Activated effector memory CD4-positive, alpha-beta T cell treated with anti-CD3 and anti-CD28 coated beads, Interleukin-2, amount 50 U/mL, for 16 hours (primary cell): ENCODE measurements around the gene ANKRD28.
"Not testable (repeated sequence)": the region's sequence is repeated elsewhere in the genome, so short reads cannot be mapped to it uniquely, and the experiment has no call there.

Source experiments
- DNase-seq: peaks from one replicate; pipeline ENCODE4 v3.0.0-alpha.2; 2020

The ANKRD28 gene

DNA sequence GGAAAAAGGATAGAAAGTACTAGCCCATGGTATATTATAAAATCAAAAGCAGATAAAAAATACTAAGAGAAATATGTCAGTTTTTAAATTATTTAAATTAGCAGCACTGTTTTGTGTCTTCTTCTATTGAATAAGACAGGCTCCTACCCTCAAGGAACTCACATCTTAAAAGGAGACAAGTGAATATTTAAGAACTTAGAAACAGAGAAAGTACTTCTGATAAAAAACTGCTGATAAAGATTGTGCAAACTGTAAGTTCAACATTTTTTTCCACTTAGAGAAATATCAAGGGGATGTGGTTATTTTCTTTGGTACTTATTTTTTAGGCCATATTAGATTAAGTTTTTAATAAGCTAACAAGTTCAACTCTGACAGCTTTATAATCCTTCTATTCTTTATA lies 3.0 kb upstream of the ANKRD28 start:
- DNase-seq: no peak

DNA sequence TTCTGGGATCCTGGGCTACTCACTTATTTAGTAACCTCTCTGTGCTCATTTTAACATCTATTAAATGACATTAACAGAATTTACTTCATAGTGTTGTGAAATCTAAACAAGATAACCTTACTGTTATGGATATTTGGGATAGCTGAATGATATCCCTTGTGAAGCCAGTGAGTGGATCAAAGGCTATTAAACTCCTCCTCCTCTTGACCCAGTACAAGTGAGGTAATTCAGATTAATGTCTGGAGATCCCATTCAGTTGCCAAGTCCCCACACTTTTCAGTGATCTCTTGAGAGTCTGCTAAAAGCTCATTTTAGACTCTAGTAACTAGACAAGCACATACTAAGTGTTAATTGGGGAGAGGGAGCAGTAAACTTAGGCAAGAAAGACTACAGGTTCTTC lies 2.5 kb upstream of the ANKRD28 start:
- DNase-seq: no peak

DNA sequence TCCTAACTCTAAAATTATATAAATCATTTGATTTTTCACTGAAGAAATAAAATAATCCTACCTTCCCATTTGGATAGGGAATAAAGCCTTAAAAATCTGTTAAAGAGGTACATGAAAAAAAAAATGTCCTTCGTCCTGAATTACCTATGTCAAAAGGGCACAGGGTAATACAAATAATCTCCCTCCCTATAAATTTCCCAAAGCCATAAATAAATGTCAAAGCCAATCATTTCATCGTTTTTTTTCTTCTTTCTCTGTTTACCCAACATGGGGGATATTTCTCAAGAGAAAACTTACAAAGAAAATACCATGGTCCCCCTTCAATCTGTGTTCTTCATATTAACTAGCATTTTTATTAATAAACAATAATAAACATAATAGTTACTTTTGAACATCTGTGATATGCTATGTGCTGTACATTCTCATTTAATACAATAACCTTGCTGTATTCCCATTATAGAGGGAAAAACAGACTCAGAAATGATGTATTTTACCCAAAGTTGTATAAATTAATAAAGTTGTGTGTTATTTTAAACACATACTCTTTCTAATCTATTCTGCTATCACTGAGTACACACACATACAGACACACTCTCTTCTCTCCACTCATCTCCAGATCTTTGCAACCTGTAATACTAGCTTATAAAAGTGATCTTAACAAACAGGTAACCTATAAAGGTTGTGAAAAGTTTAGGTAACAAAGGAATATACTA lies 910 bp upstream of the ANKRD28 start:
- no peak for DNase-seq

DNA sequence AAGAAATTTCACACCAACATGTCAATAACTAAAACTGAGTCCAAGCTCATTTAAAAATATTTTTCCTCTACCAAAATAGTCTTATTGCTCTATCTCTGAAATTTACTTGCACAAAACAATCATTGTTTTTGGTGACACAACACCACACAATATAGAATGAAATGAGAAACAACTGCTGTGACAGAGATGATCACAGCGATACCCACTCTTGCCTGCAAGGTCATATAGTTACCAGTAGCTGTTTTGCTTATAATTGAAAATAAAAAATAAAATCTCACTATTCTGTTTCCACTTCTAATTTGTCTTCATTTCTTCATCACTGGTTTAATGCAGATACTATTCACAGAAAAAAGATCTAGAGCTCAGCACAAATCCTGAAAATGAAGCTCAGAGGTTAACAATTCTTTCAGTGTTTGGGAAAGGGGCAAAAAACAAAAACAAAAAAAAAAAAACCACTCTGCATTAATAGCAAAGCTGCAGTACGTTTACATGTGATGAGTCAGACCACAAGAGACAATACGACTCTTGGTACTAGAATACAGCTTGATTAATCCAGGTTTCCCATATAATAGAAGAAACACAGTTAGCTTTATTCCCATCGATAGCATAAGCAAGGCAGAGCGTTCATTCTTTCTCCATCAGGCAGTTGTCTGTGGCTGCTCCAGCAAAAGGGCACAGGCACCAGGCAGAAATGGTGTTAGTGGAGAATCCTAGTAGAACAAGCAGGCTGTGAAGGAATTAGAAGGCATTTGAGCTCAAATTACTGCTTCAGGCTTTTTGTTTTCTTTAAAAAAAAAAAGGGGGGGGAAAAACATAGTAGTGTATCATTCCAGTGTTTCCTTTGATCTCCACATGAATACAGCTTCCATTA lies 773 bp downstream of the ANKRD28 start:
- no peak for DNase-seq

DNA sequence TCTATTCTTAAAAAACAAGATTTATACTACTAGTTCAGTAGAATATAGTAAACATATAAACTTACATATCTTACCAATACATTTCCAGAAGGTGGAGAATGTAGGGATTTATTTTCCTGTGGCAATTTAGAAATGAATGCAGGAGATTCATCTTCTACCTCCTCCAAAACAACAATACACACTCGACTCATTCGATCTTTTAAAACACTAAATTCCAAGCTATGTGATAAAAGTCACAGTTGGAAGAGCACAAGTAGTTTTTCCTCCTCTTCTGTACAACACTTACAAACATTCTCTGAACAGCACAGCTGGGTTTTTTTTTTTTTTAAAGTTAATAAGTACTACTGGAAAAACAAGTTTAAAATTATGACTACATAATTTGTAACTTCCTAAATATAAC lies 1.4 kb downstream of the ANKRD28 start:
- no peak for DNase-seq

DNA sequence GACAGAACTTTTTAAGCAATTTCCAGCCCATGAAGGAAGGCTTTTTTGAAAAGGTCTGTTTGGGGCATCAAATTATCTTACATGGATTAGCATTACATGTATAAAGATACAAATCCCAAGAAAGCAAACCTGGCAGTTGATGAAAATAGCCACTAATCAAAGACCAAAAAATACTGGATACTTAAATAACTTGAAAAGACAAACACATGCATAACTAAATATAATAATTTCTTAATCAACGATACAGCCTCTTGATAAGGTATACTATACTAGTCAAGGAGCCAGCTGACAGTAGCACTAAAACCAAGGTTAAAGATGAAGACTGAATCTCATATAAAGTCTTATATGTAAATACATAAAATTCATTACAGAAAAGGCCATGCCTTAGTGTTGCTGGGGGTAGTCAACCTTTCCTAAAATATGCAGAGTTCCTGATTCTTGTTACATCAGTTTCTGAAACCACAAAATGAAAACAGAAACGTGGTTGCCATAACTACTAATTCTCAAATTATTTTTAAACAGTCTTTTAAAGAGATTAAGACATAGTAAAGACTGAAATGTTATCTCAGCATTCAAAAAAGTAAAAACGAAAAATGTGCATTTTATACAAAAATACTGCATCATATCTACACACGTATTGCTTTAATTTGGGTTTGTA lies 2.0 kb downstream of the ANKRD28 start:
- no peak for DNase-seq

DNA sequence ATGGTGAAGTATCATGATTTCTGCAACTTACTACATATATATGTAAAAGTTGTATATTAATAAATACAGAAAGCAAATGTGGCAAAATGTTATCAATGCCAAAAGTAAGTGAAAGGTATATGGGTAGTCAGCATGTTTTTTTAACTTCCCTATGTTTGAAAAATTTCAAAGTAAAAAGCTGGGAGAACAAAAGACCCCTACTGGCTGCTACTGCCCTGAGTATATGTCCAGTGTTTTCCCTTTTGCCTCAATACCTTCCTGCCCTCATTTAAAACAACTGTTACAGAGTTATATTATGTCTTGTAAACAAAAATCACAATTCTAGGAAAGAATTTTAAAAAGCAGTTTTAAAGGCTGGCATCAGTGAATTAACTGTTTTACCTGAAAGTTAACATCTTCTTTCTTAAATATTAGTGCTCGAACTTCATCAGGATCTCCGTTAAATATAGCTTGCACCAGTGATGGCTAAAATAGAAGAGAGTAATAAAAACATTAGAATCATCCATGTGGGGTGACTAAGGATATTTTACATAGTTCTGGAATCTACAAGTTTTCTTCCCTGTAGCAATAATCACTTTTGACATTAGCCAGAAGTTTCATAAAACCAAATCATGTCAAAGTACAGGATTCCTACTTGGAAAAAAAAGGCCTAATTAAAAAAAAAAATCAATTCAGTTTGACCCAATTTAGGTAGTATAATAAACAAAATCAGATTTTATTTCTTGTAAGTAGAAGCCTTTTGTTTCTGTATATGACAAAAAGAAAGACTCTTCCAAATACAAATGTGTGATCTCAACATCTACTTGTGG lies 2.7 kb downstream of the ANKRD28 start:
- DNase-seq: no peak

DNA sequence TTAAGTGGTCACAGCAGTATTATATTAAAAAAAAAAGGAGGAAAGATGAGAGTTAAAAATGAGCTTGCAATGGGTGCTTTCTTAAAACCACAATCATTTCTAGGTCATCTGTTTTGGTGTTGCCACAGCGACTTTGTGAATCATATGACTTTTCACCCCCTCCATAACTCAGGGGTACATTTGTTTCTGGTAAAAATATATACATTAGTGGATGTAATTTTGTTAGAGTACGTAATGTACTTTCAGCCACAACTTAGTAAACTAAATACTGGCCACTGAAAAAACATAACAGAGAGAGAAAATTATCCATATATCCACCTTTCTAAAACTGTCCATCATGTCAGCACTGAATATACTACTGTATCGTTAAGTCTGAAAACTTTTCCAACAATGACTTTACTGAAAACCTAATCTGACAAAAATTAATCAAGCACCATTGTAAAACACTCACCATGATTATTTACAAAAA lies 3.4 kb downstream of the ANKRD28 start:
- no peak for DNase-seq

DNA sequence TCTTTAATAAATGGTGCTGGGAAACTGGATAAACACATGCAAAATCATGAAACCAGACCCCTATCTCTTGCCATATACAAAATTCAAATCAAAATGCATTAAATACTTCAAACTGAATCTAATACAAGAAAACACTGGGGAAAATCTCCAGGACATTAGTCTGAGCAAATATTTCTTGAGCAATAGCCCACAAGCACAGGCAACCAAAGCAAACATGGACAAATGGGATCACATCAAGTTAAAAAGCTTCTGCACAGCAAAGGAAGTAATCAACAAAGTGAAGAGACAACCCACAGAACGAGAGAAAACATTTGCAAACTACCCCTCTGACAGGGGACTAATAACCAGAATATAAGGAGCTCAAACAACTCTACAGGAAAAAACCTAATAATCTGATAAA lies 6.3 kb downstream of the ANKRD28 start:
- no peak for DNase-seq

DNA sequence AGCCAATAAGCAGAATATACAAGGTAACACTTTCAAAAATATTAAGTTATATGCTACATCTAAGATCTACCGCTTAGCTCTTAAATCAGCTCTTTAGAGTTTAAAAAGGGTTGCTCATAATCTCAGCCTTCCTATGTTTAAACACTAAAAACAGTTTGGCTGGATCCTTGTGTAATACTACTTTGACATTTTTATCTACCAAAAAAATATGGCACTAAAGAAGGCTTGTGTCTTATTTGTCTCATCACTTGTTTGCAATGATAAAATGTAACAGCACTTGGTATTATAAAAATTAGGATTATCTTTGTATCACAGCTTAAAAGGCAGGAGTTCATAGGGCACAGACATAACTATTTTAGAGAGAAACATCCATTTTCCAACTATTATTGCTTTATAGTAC lies 9.8 kb downstream of the ANKRD28 start:
- DNase-seq: no peak

DNA sequence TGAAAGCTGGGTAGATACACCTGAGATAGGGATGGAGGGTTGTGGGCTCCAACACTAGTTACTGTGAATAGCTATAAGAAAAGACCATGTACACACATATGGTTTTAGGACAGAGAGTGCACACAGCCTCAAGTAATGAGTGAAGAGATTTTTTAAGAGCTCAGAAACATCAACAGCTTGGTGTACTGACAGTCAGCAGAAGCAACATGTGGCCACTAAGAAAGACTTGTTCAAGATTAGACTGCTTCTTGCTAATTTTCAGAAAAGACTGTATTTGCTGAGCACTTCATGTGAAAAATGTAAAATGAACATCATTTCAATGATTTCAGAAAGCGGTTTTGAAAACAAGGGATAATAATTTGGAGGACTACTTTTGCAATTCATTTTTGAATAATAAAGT lies 10.3 kb downstream of the ANKRD28 start:
- no peak for DNase-seq

DNA sequence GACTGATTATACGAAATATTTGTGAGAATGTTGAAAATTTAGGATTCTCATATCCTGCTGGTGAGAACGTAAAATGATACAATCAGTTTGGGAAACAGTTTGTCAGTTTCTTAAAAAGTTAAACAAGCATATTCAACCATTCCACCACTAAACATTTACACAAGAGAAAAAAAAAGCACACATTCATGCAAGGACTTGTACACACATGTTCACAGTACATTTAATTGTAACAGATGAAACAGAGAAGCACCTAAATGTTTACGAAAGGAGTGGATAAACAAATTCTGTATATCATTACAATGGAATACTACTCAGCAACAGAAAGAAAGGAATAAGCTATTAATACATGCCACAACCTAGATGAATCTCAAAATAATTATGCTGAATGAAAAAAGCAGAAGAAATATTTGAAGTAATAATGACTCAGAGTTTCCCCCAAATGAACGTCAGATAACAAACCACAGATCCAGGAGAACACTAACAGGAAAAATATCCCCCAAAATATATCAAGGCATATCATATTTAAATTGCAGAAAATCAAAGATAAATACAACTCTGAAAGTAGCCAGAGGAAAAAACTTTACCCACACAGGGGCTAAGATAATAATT lies 14.3 kb downstream of the ANKRD28 start:
- no peak for DNase-seq

DNA sequence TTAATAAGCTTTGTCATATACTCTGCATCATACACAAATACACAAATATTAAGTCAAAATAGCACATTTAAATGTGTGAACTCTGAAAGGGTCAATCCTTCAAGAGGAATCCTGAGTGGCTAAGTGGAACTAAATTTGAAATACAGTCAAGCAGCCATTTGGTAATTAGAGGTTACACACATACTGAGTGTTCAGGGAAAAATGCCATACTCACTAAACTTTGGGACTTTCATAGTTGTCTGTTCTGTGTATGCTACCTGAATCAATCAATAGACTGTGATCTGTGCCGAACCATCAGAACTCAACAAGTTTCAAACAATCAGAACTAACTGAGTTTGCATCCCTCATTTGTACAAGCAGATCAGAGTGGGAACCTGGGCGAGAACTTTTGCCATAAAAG lies 15.3 kb downstream of the ANKRD28 start:
- no peak for DNase-seq

DNA sequence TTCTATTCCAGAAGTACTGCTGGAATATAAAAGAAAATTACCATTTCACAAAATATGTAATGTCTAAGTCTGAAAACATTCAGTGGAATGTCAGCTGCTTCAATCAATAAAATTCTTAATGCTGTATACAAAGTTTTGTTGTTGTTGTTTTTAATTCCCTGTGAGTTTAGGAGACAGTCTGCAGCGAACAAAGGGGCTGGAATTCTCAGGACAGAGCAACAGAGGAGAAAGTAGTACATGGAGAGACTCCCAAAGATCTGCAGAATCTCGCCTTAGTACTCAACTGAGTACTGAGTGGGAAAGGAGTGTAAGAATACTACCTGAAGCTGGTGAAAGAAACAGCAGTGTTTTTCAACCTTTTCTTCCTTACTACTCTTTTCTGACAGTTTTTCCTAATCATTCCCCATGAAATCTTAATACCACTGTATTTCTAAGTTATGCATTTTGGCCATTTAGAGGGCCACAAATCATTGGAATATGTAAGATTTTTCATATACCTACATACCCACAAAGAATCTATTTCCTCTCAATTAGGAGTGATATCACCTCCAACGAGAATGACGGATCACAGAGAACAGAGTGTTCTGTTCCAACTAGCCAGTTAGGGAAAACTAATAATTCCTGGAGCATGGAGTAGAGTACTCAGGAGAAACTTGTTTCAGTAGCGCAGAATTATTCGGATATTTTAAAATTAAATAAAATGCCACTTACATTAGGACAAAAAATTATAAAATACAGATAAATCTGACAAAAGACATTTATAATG lies 16.0 kb downstream of the ANKRD28 start:
- DNase-seq: no peak

DNA sequence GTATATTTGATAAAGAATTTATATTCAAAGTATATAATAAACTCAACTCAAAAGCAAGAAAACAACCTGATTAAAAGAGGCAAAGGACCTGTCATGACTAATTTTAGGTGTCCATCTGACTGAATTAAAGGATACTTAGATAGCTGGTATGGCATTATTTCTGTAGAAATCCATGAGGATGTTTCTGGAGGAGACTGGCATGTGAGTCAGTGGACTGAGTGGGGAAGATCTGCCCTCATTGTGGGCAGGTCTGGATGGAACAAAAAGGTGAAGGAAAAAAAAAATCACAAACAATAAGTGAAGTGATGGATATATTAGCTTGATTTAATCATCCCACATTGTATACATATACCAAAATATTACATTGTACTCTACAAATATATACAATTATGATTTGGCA lies 16.6 kb downstream of the ANKRD28 start:
- DNase-seq: no peak

DNA sequence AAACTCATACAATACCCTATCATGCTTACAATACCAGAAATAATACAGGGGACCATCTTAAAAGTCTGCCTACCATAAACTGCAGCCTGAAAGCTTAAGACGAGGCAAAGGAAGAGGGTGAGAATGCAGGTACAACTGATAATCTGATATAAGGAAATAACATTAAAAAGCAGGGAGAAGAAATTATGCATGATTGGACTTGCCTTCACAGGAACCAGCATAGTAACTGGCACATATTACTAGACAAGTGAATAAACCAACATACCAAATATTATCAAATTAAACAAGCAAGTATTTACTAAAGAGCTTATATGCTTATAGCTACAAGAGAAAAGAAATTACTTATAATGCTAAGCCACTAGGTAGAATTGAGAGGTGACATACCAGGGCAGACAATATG lies 18.7 kb downstream of the ANKRD28 start:
- DNase-seq: no peak

DNA sequence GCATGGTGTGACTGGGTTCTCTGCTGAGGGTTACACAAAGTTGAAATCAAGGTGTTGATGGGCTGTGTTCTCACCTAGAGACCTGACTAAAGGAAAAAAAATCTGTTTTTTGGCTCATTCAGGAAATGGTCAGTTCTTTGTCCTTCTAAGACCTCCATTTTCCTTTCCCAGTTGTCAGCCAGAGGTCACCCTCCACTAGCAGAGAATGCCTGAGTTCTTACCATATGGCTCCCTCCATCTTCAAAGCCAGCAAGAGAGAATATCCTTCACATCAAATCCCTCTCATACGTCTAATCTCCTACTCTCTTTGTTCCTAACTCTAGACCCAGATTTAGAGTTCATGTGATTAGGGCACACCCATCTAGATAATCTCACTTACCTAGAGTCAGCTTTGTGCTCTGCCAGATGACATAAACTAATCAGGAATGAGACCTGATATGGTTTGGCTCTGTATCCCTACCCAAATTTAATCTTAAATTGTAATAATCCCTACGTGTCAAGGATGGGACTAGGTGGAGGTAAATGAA lies 19.4 kb downstream of the ANKRD28 start:
- DNase-seq: no peak

DNA sequence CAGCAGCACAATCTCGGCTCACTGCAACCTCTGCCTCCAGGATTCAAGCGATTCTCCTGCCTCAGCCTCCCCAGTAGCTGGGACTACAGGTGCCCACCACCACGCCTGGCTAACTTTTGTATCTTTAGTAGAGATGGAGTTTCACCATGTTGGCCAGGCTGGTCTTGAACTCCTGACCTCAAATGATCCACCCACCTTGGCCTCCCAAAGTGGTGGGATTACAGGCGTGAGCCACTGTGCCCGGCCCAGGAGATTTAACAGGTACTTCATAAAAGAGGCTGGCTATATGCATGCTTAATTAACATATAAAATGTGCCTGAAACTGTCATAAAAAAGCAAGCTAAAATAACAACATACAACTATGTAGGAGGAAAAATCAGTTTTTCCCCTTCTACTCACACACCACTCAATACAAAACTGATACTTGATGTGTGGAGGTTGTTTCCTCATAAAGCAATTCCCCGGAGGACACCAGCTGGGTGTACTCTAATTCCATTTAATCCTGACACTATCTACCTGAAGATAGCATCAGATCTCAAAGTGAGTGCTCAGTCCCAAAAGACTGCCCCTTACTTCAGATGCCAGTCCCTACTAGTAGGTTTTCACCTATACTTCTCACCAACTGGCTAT lies 22.7 kb downstream of the ANKRD28 start:
- DNase-seq: not testable (repeated sequence)

DNA sequence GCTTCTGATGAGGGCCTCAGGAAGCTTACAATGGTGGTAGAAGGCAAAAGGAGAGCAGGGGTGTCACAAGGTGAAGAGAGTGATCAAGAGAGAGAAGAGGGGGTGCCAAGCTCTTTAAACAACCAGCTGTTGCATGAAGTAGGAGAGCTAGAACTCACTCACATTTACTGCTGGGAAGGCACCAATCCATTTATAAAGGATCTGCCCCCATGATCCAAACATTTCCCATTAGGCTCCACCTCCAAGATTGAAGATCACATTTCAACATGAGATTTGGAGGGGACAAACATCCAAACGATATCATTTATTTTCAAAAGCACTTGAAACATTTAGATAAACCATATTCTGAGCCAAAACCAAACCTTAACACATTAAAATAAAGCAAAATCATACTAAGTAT lies 26.3 kb downstream of the ANKRD28 start:
- no peak for DNase-seq

DNA sequence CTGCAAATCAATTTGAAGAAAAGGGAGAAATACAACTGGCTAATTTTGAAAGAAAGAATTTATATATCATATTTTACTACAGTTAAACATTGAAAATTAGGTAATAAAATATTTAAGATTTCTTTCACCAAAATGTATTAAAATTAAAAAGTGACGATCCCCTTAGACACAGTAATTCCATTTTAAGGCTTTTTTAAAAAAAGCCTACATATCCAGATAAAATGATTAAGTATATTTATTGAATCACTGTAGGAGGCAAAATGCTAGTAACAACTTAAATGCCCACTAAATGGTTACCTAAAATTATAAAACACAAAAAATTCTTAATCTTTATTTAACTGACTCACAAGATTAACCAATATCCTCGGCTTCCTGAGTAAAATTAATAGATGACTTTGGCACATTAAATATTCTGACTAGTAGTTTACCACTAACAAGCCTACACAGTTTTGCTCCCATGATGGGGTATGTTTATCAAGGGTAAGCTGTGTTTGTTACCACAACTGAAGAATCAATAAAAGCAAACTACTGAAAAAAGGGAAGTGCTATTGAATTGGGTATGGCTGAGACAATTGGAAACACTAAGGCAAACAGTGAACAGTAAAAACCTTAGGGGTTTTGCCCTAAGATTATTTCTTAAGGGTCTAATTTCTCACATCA lies 28.4 kb downstream of the ANKRD28 start:
- no peak for DNase-seq
